GM12801 (cell line): ENCODE measurements around the gene XAB2.

Experiments used
- CTCF ChIP-seq: IDR thresholded peaks from one replicate; pipeline ENCODE4 v1.5.1; 2011; ENCODE audit warnings: control low read depth; ENCODE audit not compliant: insufficient read length; ENCODE audit errors: extremely low read depth

XAB2 gene

DNA sequence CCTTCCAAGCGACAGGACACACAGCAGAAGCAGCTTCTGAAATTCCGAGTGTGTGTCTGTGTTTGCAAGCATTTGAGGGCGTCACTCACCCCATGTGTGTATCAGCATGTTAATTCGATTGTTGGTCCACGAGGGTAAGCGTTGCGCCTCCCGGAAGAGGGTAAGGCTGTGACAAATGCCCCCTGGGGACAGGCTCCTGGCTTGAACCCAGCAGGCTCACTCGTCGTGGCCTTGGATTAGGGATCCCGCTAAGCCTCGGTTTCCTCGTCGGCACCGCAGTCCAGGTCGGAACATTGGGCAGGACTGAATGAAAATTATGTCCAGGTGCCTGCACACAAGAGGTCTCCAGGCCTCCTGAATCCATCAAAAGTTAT is 7.0 kb upstream of the XAB2 start:
- TF ChIP-seq CTCF = no peak

- no peak for TF ChIP-seq CTCF
These were observed 6.3 kb upstream of the XAB2 start for GRCh38 chr19:7635670-7636069.

- no peak for TF ChIP-seq CTCF
These were observed 4.4 kb upstream of the XAB2 start, which contains the start of gene PCP2 for GRCh38 chr19:7633698-7634097. TSS of gene PCP2 (minus strand) at chr19:7633719. CDS start at chr19:7633457, 262 bp downstream.

- TF ChIP-seq CTCF = no peak
These were observed 3.2 kb upstream of the XAB2 start for GRCh38 chr19:7632340-7633203.

DNA sequence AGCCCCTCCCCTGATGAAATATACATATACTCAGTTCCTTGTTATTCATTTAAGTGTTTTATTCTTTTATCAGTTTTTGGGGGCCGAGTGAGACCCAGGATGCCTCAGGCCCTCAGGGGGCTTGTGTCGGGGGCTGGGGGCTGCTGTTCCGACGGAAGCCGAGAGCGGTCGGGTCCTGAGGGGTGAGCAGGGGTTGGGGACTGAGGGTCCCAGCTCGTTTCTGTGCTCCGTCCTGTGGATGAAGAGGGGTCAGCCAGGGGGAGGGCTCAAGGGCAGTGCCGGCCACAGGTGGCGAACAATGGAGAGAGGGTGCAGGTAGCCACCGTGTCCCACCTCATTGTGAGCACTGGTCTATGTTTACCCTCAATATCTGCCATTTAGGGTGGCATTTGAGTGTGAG is 2.2 kb upstream of the XAB2 start:
- TF ChIP-seq CTCF = no peak

DNA sequence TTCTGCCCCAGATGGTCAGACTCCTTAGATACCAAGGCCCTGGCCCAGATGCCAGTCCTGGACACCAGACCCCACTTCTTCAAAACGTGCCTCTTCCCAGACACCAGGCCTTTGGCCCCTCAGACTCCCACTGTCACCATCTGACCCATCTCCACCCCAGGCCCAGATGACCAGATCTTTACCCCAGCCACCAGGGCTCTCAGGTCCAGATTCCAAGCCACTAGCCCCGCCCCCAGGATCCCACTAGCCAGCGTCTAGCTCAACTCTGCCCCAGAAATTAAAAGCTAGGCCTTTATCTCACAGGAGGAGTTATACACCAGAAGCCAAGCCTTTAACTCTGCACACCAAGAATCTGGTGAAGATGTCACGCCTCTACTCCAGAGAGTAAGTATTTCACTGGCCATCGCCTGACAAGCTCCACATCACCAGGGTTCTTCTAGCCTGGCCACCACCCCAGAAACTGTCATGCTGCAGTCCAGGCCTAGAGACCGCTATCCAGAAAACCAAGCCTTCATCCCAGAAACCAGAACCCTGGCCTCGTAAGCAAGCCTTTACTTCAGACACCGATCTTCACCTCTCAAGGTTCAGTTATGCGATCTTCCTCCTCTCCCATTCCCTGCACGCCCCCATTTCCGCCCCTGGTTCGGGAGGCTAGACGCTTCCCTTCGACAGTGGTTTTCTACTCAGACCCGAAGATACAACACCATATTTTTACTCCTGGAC is 595 bp downstream of the XAB2 start:
- no peak for TF ChIP-seq CTCF

GRCh38 chr19:7627166-7627565 is 2.2 kb downstream of the XAB2 start:
- TF ChIP-seq CTCF = no peak
